ENCODE results near the gene FCRL3. TPM values are rescaled to one million over a fixed set of nuclear protein-coding genes. Genes with fewer than 3 reads are reported as not detected.
"Not testable (repeated sequence)": the region's sequence is repeated elsewhere in the genome, so short reads cannot be mapped to it uniquely, and the experiment has no call there.

Gene FCRL3, protein sequence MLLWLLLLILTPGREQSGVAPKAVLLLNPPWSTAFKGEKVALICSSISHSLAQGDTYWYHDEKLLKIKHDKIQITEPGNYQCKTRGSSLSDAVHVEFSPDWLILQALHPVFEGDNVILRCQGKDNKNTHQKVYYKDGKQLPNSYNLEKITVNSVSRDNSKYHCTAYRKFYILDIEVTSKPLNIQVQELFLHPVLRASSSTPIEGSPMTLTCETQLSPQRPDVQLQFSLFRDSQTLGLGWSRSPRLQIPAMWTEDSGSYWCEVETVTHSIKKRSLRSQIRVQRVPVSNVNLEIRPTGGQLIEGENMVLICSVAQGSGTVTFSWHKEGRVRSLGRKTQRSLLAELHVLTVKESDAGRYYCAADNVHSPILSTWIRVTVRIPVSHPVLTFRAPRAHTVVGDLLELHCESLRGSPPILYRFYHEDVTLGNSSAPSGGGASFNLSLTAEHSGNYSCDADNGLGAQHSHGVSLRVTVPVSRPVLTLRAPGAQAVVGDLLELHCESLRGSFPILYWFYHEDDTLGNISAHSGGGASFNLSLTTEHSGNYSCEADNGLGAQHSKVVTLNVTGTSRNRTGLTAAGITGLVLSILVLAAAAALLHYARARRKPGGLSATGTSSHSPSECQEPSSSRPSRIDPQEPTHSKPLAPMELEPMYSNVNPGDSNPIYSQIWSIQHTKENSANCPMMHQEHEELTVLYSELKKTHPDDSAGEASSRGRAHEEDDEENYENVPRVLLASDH
- polyA plus RNA-seq (2013) = 1.8 TPM

DNA sequence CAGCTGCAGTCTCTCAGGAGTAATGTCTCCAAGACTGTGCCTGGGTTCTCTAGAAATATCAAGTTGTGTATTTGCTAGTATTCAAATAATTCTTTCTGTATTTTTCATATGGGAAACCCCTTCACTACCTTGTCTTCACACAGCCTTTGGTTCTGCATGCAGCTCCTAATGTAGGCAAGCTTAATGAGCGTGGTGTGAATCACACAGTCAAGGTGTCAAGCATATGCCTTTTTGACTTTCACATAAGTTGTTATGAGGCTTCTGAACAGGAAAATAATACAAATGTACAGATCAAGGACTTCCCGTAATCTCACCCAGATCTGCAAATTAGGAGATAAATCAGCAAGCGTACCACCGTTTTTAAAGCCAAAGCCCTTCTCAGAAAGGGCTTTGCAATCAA, at the start of gene FCRL3:
FCRL3 (minus strand) TSS at position 38 of the 400 bp plus-strand sequence. CDS start 280 bp downstream, outside the sequence.
- no peaks in the 10 kb centered on the region for H3K4me1 ChIP-seq (ENCODE audit: control extremely low read depth in 1 of 4, control insufficient read depth in 4 of 4, insufficient read depth in 4 of 4, low read length in 3 of 4)
- POLR2A ChIA-PET = no interaction called here
- no peaks in the 10 kb centered on the region for H3K36me3 ChIP-seq (ENCODE audit: control insufficient read depth in 4 of 4, insufficient read depth in 4 of 4, low read length in 3 of 4)
- CTCF ChIA-PET = interaction anchor here (1.0 to 1.2 kb wide), 2 partner anchors 9 to 11 kb away, joined by 3 to 6 read pairs; no protein-coding TSS in a partner anchor
- 90% methylated on average over 2 of the region's 4 CpGs for WGBS (ENCODE audit: insufficient coverage)
- DNase-seq = no peak
- H3K27me3 ChIP-seq (replicated peaks in 2 of 5; ENCODE audit: control insufficient read depth in 4 of 5, insufficient read depth in 5 of 5, low read length in 4 of 5) = peaks cover 0 to 8% (median 3%) of the 10 kb centered on the region in 5 experiments
- no peaks in the 10 kb centered on the region for H3K9me3 ChIP-seq (ENCODE audit: control extremely low read depth in 1 of 5, control insufficient read depth in 4 of 5, insufficient read depth in 2 of 5, low read depth in 1 of 5, low read length in 4 of 5)
- H3K27ac ChIP-seq (ENCODE audit: insufficient read depth in 1 of 2, low read depth in 1 of 2, low read length in 2 of 2, poor library complexity in 1 of 2, severe bottlenecking in 2 of 2) = no peak within 1 kb of the TSS
- H3K4me3 ChIP-seq (ENCODE audit: control insufficient read depth in 1 of 7, extremely low read depth in 1 of 7, insufficient read depth in 4 of 7, low read depth in 2 of 7, low read length in 6 of 7) = no peak within 1 kb of the TSS

DNA sequence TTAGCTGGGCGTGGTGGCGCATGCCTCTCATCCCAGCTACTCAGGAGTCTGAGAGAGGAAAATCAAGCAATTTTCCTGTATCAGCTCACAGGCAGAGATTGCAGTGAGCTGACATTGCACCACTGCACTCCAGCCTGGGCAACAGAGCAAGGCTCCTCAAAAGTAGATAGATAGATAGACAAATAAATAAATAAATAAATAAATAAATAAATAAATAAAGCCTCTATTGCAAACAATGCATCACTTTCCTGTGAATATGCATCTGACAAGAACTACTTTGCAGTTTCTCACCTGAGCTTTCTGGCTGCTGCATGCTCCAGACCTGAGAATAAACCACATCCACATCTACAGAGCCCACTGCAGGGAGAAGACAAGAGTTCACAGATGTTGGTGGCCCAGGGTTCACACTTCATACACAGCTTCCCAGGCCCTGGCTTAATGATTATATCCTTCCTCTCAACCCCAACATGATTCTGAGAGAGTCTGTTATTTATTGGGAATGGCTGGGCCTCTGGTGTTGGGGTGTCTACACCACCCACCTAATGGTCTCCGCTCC, 47.8 kb upstream of the FCRL3 start:
- H3K9me3 ChIP-seq (ENCODE audit: control extremely low read depth in 1 of 5, control insufficient read depth in 4 of 5, insufficient read depth in 2 of 5, low read depth in 1 of 5, low read length in 4 of 5) = no peaks in the 10 kb centered on the region
- H3K4me1 ChIP-seq (ENCODE audit: control extremely low read depth in 1 of 4, control insufficient read depth in 4 of 4, insufficient read depth in 4 of 4, low read length in 3 of 4) = peaks cover 7 to 11% (median 10%) of the 10 kb centered on the region in 4 experiments
- H3K27ac ChIP-seq (ENCODE audit: insufficient read depth in 1 of 2, low read depth in 1 of 2, low read length in 2 of 2, poor library complexity in 1 of 2, severe bottlenecking in 2 of 2) = no peak overlapping the region
- H3K4me3 ChIP-seq (ENCODE audit: control insufficient read depth in 1 of 7, extremely low read depth in 1 of 7, insufficient read depth in 4 of 7, low read depth in 2 of 7, low read length in 6 of 7) = no peak overlapping the region
- POLR2A ChIA-PET = no interaction called here
- CTCF ChIA-PET = interaction anchor here (0.8 kb wide), 1 partner anchor 11 kb away, joined by 3 read pairs; no protein-coding TSS in a partner anchor
- H3K27me3 ChIP-seq (replicated peaks in 2 of 5; ENCODE audit: control insufficient read depth in 4 of 5, insufficient read depth in 5 of 5, low read length in 4 of 5) = no peaks in the 10 kb centered on the region
- no CpG with 5 or more reads among the region's 3 CpGs for WGBS (ENCODE audit: insufficient coverage)
- DNase-seq = no peak
- H3K36me3 ChIP-seq (ENCODE audit: control insufficient read depth in 4 of 4, insufficient read depth in 4 of 4, low read length in 3 of 4) = no peaks in the 10 kb centered on the region

DNA sequence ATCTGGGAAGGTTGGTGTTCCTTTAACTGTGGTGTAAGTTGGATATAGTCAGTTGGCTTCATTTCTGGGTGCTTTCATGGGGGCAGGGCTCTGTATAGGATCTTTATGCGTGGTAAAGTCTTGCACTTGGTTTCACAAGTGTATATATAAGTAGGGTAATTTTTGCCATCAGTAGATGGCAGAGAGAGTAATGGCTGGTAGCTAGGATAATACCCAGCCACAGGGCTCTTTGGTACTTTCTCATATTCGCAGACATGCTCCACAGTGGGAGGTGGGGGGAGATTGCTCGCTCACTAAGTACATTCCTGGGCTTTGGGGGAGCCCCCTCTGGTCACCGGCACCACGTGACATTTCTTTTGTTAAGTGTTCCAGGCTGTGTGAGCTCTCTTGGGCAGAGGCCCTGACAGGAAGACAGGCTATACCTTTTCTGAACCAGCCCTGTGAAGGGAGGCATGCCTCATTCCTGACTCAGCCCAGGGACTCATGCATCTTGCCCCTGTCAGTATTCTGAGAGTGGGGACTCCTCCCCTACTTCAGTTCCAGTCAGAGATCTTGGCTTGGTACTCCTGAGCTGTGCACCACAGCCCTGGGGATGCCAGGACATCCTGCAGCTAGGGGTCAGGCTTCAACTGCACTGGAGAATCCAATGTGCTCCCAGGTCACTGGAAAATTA, 38.8 kb upstream of the FCRL3 start:
- H3K4me3 ChIP-seq (ENCODE audit: control insufficient read depth in 1 of 7, extremely low read depth in 1 of 7, insufficient read depth in 4 of 7, low read depth in 2 of 7, low read length in 6 of 7) = no peak overlapping the region
- DNase-seq = no peak
- no peaks in the 10 kb centered on the region for H3K36me3 ChIP-seq (ENCODE audit: control insufficient read depth in 4 of 4, insufficient read depth in 4 of 4, low read length in 3 of 4)
- no peaks in the 10 kb centered on the region for H3K27me3 ChIP-seq (replicated peaks in 2 of 5; ENCODE audit: control insufficient read depth in 4 of 5, insufficient read depth in 5 of 5, low read length in 4 of 5)
- CTCF ChIA-PET = interaction anchor here (1.9 kb wide), 1 partner anchor 48 kb away, joined by 6 read pairs; no protein-coding TSS in a partner anchor
- POLR2A ChIA-PET = no interaction called here
- no peak overlapping the region for H3K27ac ChIP-seq (ENCODE audit: insufficient read depth in 1 of 2, low read depth in 1 of 2, low read length in 2 of 2, poor library complexity in 1 of 2, severe bottlenecking in 2 of 2)
- H3K9me3 ChIP-seq (ENCODE audit: control extremely low read depth in 1 of 5, control insufficient read depth in 4 of 5, insufficient read depth in 2 of 5, low read depth in 1 of 5, low read length in 4 of 5) = no peaks in the 10 kb centered on the region
- 67% methylated on average over 5 of the region's 5 CpGs for WGBS (ENCODE audit: insufficient coverage)
- peaks cover 0 to 6% (median 0%) of the 10 kb centered on the region in 4 experiments for H3K4me1 ChIP-seq (ENCODE audit: control extremely low read depth in 1 of 4, control insufficient read depth in 4 of 4, insufficient read depth in 4 of 4, low read length in 3 of 4)

GRCh38 chr1:157735991-157736390, 35.4 kb upstream of the FCRL3 start:
- H3K27me3 ChIP-seq (replicated peaks in 2 of 5; ENCODE audit: control insufficient read depth in 4 of 5, insufficient read depth in 5 of 5, low read length in 4 of 5); H3K4me3 ChIP-seq (ENCODE audit: control insufficient read depth in 1 of 7, extremely low read depth in 1 of 7, insufficient read depth in 4 of 7, low read depth in 2 of 7, low read length in 6 of 7); H3K9me3 ChIP-seq (ENCODE audit: control extremely low read depth in 1 of 5, control insufficient read depth in 4 of 5, insufficient read depth in 2 of 5, low read depth in 1 of 5, low read length in 4 of 5); H3K27ac ChIP-seq (ENCODE audit: insufficient read depth in 1 of 2, low read depth in 1 of 2, low read length in 2 of 2, poor library complexity in 1 of 2, severe bottlenecking in 2 of 2); DNase-seq; H3K36me3 ChIP-seq (ENCODE audit: control insufficient read depth in 4 of 4, insufficient read depth in 4 of 4, low read length in 3 of 4); POLR2A ChIA-PET: not testable (repeated sequence)
- WGBS (ENCODE audit: insufficient coverage) = 92% methylated on average over 2 of the region's 5 CpGs
- peaks cover 0 to 10% (median 0%) of the 10 kb centered on the region in 4 experiments for H3K4me1 ChIP-seq (ENCODE audit: control extremely low read depth in 1 of 4, control insufficient read depth in 4 of 4, insufficient read depth in 4 of 4, low read length in 3 of 4)
- CTCF ChIA-PET = interaction anchor here (2.0 kb wide), 1 partner anchor 45 kb away, joined by 4 read pairs; no protein-coding TSS in a partner anchor

DNA sequence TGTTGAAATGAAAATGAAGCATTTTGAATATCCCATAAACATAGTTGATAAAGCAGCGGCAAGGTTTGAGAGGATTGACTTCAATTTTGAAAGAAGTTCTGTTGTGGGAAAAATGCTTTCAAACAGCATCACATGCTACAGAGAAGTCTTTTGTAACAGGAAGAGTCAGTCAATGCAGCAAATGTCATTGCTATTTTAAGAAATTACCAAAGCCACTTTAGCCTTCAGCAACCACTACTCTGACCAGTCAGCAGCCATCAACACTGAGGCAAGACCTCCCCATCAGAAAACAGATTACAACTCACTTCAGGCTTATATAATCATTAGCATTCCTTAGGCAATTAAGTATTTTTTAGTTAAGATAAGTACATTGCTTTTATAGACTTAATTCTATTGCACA, 33.8 kb upstream of the FCRL3 start:
- Histone ChIP-seq H3K9me3 (ENCODE audit: control extremely low read depth in 1 of 5, control insufficient read depth in 4 of 5, insufficient read depth in 2 of 5, low read depth in 1 of 5, low read length in 4 of 5) (peaks cover 0 to 7% (median 0%) of the 10 kb centered on the region in 5 experiments), H3K4me3 (ENCODE audit: control insufficient read depth in 1 of 7, extremely low read depth in 1 of 7, insufficient read depth in 4 of 7, low read depth in 2 of 7, low read length in 6 of 7) (no peak overlapping the region), H3K27ac (ENCODE audit: insufficient read depth in 1 of 2, low read depth in 1 of 2, low read length in 2 of 2, poor library complexity in 1 of 2, severe bottlenecking in 2 of 2) (no peak overlapping the region), H3K36me3 (ENCODE audit: control insufficient read depth in 4 of 4, insufficient read depth in 4 of 4, low read length in 3 of 4) (no peaks in the 10 kb centered on the region), H3K27me3 (replicated peaks in 2 of 5; ENCODE audit: control insufficient read depth in 4 of 5, insufficient read depth in 5 of 5, low read length in 4 of 5) (no peaks in the 10 kb centered on the region), H3K4me1 (ENCODE audit: control extremely low read depth in 1 of 4, control insufficient read depth in 4 of 4, insufficient read depth in 4 of 4, low read length in 3 of 4) (peaks cover 0 to 10% (median 0%) of the 10 kb centered on the region in 4 experiments)
- CTCF ChIA-PET = interaction anchor here (0.6 kb wide), 1 partner anchor 19 kb away, joined by 3 read pairs; no protein-coding TSS in a partner anchor
- DNase-seq = peak in 1 of 3 donors; percentile 7
- POLR2A ChIA-PET = no interaction called here
- no CpG with 5 or more reads among the region's 1 CpG for WGBS (ENCODE audit: insufficient coverage)

- ChIA-PET CTCF (no interaction called here), POLR2A (interaction anchor here (0.5 kb wide), 1 partner anchor 1738 kb away, joined by 4 read pairs; no protein-coding TSS in a partner anchor)
- Histone ChIP-seq H3K9me3 (ENCODE audit: control extremely low read depth in 1 of 5, control insufficient read depth in 4 of 5, insufficient read depth in 2 of 5, low read depth in 1 of 5, low read length in 4 of 5) (peaks cover 0 to 7% (median 0%) of the 10 kb centered on the region in 5 experiments), H3K27ac (ENCODE audit: insufficient read depth in 1 of 2, low read depth in 1 of 2, low read length in 2 of 2, poor library complexity in 1 of 2, severe bottlenecking in 2 of 2) (no peak overlapping the region), H3K27me3 (replicated peaks in 2 of 5; ENCODE audit: control insufficient read depth in 4 of 5, insufficient read depth in 5 of 5, low read length in 4 of 5) (no peaks in the 10 kb centered on the region), H3K4me1 (ENCODE audit: control extremely low read depth in 1 of 4, control insufficient read depth in 4 of 4, insufficient read depth in 4 of 4, low read length in 3 of 4) (peaks cover 0 to 10% (median 0%) of the 10 kb centered on the region in 4 experiments), H3K4me3 (ENCODE audit: control insufficient read depth in 1 of 7, extremely low read depth in 1 of 7, insufficient read depth in 4 of 7, low read depth in 2 of 7, low read length in 6 of 7) (no peak overlapping the region), H3K36me3 (ENCODE audit: control insufficient read depth in 4 of 4, insufficient read depth in 4 of 4, low read length in 3 of 4) (no peaks in the 10 kb centered on the region)
- DNase-seq = no peak
- 100% methylated on average over 2 of the region's 3 CpGs for WGBS (ENCODE audit: insufficient coverage)
These were observed 32.2 kb upstream of the FCRL3 start for GRCh38 chr1:157732755-157733154.

All from common myeloid progenitor, CD34-positive (primary cell).